Testis (tissue), 2 donors: ENCODE data around the gene APC2.

Source experiments
- CTCF ChIP-seq, 3 experiments: fragments of 450-650 bp in 2 of 3; fragments of 200-600 bp in 1 of 3; sonication (generic) in 1 of 3; IDR thresholded peaks; one replicate each; pipeline ENCODE4 v1.5.1; 2016 to 2019; ENCODE audit warnings: antibody characterized with exemption in 3 of 3, mild to moderate bottlenecking in 2 of 3, moderate library complexity in 1 of 3
- POLR2A ChIP-seq: fragments of 450-650 bp; IDR thresholded peaks from one replicate; pipeline ENCODE4 v1.6.1; 2017; ENCODE audit warnings: antibody characterized with exemption, mild to moderate bottlenecking, moderate library complexity

GRCh38 chr19:1417681-1418495 lies 32.0 kb upstream of the APC2 start:
- TF ChIP-seq CTCF (IDR thresholded peaks at IDR 0.05) = no peak
- no peak for TF ChIP-seq POLR2A
